GM12801 (cell line): ENCODE measurements around the gene ZCCHC10.

ENCODE experiments used
- TF ChIP-seq, protein P1 (sequence below): IDR thresholded peaks from one replicate; pipeline ENCODE4 v1.5.1; 2011; ENCODE audit warnings: control low read depth; ENCODE audit not compliant: insufficient read length; ENCODE audit errors: extremely low read depth

ZCCHC10 gene

DNA sequence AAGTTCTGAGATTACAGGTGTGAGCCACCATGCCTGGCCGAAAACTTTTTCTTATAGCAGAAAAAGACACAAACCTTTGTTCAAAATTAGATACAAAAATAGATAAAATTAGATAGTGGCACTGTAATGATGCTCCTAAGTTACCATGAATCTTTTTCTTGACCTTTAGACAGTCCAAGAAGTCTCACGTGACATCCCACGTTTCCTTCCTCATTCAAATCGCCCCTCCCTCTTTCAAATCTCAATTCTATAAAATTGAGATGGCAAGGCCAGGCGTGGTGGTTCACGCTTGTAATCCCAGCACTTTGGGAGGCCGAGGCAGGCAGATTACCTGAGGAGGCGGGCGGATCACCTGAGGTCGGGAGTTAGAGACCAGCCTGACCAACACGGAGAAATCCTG, 7.7 kb upstream of the ZCCHC10 start:
- TF ChIP-seq, protein P1, sequence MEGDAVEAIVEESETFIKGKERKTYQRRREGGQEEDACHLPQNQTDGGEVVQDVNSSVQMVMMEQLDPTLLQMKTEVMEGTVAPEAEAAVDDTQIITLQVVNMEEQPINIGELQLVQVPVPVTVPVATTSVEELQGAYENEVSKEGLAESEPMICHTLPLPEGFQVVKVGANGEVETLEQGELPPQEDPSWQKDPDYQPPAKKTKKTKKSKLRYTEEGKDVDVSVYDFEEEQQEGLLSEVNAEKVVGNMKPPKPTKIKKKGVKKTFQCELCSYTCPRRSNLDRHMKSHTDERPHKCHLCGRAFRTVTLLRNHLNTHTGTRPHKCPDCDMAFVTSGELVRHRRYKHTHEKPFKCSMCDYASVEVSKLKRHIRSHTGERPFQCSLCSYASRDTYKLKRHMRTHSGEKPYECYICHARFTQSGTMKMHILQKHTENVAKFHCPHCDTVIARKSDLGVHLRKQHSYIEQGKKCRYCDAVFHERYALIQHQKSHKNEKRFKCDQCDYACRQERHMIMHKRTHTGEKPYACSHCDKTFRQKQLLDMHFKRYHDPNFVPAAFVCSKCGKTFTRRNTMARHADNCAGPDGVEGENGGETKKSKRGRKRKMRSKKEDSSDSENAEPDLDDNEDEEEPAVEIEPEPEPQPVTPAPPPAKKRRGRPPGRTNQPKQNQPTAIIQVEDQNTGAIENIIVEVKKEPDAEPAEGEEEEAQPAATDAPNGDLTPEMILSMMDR = no peak

DNA sequence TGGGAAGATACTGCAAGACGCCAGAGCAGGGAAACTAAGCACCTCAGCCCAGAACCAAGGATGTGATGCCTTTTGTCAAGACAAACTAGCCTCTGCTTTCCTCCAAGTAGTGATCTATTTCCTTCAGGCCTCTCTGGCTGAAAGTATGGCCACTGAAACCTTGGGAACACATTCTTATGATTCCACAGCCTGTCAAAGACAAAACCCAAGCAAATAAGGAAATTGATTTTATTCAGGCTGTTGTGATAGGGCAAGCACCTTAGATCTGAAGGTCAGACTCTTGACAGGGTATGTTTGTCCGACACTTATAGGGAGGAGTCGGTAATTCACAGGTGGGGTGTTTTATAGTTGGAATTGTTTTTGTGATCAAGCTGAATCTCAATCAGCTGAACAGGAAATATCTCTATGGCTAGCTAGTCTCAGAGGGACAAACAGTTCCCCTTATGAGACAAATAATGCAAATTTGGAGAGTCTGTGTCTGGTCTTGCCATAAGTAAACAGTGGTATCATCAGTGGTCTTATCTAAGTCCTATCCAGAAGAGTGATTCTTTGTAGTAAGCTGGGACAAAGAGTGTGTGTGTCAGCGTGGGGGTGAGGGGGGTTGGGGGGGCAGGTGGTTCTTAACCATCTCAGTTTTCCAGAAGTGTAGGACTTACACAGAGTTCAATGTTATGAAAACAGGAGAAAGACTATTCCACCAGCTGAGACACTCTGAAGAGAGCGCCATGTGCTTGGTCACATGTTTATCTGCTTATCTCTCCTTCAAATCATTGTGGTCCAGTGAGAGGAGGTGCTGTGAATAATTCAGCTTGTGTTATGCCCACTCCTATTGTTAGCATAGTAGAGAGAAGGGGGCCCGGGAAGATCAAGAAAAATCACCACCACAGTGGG, 6.7 kb upstream of the ZCCHC10 start:
- TF ChIP-seq, protein P1 = no peak

DNA sequence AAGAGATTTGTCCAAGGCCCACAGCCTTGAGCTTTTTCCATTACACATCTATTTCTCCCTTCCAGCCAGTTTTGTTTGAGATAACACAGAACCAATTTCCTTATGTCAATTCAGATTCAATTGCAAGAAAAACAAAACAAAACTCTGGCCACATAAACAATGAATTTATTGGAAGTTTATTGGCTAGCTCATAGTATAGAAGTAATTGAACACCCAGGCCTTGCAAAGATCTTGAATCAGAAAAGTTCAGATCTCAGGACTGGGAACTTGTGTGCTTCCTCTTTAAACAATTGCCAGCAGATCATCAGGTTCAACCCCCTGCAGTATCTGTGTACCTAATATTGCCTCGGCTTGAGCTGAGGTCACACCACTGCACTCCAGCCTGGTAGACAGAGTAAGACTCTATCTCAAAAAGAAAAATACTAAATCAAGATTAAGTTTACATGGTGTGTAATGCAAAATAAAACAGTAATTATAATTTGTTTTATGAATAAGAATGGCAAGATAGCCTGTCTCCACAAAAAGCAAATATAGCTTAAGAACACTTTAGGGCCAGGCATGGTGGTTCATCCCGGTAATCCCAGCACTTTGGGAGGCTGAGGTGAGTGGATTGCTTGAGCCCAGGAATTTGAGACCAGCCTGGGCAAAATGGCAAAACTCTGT, 4.1 kb upstream of the ZCCHC10 start:
- TF ChIP-seq, protein P1 = no peak

DNA sequence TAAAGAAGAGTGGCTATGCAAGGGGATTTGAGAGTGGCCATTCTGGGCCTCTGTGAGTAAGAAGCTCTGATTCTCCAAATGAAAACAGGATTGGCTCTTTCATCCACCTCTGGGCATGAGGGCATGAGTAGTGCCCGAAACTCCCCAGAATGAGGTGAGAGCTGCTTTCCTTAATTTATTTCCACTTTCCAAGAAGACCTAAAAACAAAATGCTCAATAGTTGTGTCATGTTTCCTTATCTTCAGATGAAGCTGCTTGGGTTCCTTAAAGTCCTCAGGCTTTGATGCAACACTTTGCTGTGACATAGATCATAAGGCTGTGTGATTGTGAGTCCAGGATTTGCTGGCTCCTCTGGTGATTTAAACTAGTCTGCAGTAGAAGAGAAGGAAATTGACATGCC, 3.1 kb upstream of the ZCCHC10 start:
- TF ChIP-seq, protein P1 = no peak

DNA sequence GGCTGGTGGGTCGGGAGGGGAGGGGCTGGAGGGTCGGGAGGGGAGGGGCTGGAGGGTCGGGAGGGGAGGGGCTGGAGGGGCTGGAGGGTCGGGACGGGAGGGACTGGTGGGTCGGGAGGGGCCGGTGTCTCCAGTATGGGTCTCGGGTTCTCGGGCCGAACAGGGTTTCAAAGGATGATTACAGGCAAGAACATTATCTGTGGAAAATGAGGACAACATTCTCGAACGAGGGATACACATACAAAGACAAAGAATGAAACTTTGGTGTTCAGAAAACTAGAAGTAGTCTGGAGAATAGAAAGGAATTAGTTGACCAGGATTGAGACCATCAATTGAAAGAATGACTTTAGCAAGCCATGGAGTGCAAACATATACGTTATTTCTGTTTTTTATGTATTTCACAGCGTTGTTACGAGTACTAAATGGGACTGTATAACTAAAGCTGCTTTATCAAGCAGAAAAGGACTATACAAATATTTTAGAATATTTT, 360 bp upstream of the ZCCHC10 start:
- TF ChIP-seq, protein P1 = no peak

DNA sequence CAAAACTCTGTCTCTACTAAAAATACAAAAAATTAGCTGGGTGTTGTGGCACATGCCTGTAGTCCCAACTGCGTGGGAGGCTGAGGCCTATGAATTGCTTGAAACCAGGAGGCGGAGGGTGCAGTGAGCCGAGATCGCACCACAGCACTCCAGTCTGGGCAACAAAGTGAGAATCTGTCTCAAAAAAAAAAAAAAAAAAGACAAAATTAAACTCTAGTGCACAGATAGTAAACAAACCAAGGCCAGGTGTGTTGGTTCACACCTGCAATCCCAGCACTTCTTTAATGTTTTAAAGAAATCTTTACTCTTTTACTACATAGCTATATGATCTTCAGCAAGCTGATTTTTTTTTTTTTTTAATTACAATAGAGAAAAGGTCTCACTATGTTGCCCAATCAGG, 8.4 kb downstream of the ZCCHC10 start:
- TF ChIP-seq, protein P1 = no peak

DNA sequence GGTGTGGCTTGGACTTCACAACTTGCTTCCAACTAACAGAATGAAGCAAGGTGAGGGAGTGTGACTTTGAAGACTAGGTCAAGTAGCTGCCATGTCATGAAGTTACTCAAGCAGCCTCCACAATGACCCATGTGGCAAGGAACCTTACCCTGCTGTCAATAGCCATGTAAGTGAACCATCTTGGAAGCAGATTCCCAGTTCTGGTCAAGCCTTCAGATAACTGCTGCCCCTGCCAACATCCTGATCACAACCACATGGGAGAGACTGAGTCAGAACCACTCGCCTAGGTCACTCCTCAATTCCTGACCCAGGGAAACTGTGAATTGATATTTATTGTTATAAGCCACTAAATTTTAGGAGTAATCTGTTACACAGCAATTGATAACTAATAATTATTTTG, 10.9 kb downstream of the ZCCHC10 start:
- TF ChIP-seq, protein P1 = no peak
